Gastroesophageal sphincter (tissue), 4 donors: ENCODE measurements around the gene FAM53B. TPM values are rescaled to one million over a fixed set of nuclear protein-coding genes. Genes with fewer than 3 reads are reported as not detected.
"Not testable (repeated sequence)": the region's sequence is repeated elsewhere in the genome, so short reads cannot be mapped to it uniquely, and the experiment has no call there.

Experiments used
- ATAC-seq: fragments of 150-250 bp; one replicate; pipeline ENCODE4 v1.9.1; 2016; ENCODE audit warnings: mild to moderate bottlenecking, moderate library complexity
- H3K27ac ChIP-seq, 4 donors: fragments of 200-600 bp; sonication (generic) in 3 of 4; 1 replicate in 3 of 4; 2 replicates in 1 of 4; pipeline ENCODE4 v1.5.1; 2016 to 2019
- H3K27me3 ChIP-seq: fragments of 200-600 bp; sonication (generic); one replicate; pipeline ENCODE4 v1.5.1; 2019
- H3K36me3 ChIP-seq, 2 donors: fragments of 200-600 bp; sonication (generic); one replicate each; pipeline ENCODE4 v1.5.1; 2019; ENCODE audit warnings: control low read depth in 1 of 2
- H3K4me1 ChIP-seq, 3 donors: fragments of 200-600 bp; sonication (generic); 1 replicate in 2 of 3; 2 replicates in 1 of 3; pipeline ENCODE4 v1.5.1; 2016 to 2019; ENCODE audit warnings: control low read depth in 2 of 3
- H3K4me3 ChIP-seq, 2 donors: fragments of 200-600 bp; sonication (generic); one replicate each; pipeline ENCODE4 v1.5.1; 2019; ENCODE audit warnings: mild to moderate bottlenecking in 1 of 2, moderate library complexity in 1 of 2
- H3K9me3 ChIP-seq, 3 donors: fragments of 200-600 bp; sonication (generic); one replicate each; pipeline ENCODE4 v1.5.1; 2017 to 2019; ENCODE audit warnings: control low read depth in 2 of 3
- CTCF ChIP-seq, 4 experiments: fragments of 200-600 bp in 2 of 4; fragments of 450-650 bp in 2 of 4; sonication (generic) in 1 of 4; IDR thresholded peaks; one replicate each; pipeline ENCODE4 v1.5.1; 2017 to 2019; ENCODE audit warnings: antibody characterized with exemption in 4 of 4, mild to moderate bottlenecking in 2 of 4, moderate library complexity in 2 of 4
- EP300 ChIP-seq: sonication (generic); formaldehyde crosslinking; IDR thresholded peaks from one replicate; pipeline ENCODE4 v1.6.1; 2017; ENCODE audit warnings: antibody characterized with exemption, mild to moderate bottlenecking
- POLR2A ChIP-seq, 2 donors: fragments of 450-650 bp; IDR thresholded peaks; one replicate each; pipeline ENCODE4 v1.6.1; 2017; ENCODE audit warnings: antibody characterized with exemption in 2 of 2, mild to moderate bottlenecking in 2 of 2, moderate library complexity in 1 of 2
- POLR2AphosphoS5 ChIP-seq: sonication (generic); formaldehyde crosslinking; IDR thresholded peaks from one replicate; pipeline ENCODE4 v1.6.1; 2017; ENCODE audit warnings: antibody characterized with exemption
- WGBS, 2 donors: methylation state at CpG; one replicate each; pipeline ENCODE4 v1.1.5; 2018; ENCODE audit warnings: low coverage in 1 of 2; 5-methylcytosine and 5-hydroxymethylcytosine counted together
- total RNA-seq, 4 donors: library from RNA; depleted of rRNA; stranded (reverse); fragments of >200 nt; gene quantifications; one replicate each; pipeline ENCODE4 v1.1.0, GENCODE V29; 2016

The FAM53B gene
- total RNA-seq, 4 donors from 2014 or later: 24.5 to 33.0 (median 30.2) TPM

DNA sequence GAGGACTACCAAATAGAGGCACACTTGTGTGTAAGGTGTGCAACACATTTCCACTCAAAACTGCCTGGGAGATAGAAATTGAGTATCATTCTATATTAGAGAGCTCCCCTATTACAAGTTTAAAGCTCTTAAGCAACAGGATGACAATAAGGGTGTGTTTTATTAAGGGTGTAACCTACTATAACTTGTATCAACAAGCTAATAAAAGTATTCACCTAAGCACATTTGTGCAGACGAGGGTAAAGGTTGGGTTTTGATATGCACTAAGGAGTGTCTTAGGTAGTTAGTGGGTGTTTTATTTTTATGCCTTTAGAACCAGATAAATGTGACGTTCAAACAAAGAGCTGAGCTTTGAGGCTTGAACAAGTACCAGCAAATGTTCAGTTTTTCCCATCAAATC, 2.8 kb upstream of the FAM53B start:
- Histone ChIP-seq H3K36me3 (peaks cover 0 to 21% of the 10 kb centered on the region in 2 donors), H3K4me1 (peaks cover 8 to 28% (median 17%) of the 10 kb centered on the region in 3 donors), H3K27ac (peak overlapping the region in 1 of 4 donors; percentile 0), H3K9me3 (no peaks in the 10 kb centered on the region), H3K27me3 (no peaks in the 10 kb centered on the region), H3K4me3 (no peak overlapping the region)
- no peak for TF ChIP-seq POLR2AphosphoS5
- TF ChIP-seq CTCF (IDR thresholded peaks at IDR 0.05): no peak
- no peak for TF ChIP-seq POLR2A (IDR thresholded peaks at IDR 0.05)
- no peak for TF ChIP-seq EP300
- 82 to 93% methylated on average over 2 of the region's 2 CpGs for WGBS, 2 donors
- ATAC-seq: no peak

- 89 to 96% methylated on average over 8 of the region's 8 CpGs for WGBS, 2 donors
- H3K9me3 ChIP-seq, ATAC-seq, H3K4me3 ChIP-seq, H3K27ac ChIP-seq, H3K27me3 ChIP-seq: not testable (repeated sequence)
- Histone ChIP-seq H3K36me3 (peaks cover 0 to 21% of the 10 kb centered on the region in 2 donors), H3K4me1 (peaks cover 9 to 33% (median 22%) of the 10 kb centered on the region in 3 donors)
These were observed 2.3 kb upstream of the FAM53B start for GRCh38 chr10:124746447-124746846.

GRCh38 chr10:124745673-124746072, 1.5 kb upstream of the FAM53B start:
- peaks cover 9 to 41% (median 30%) of the 10 kb centered on the region in 3 donors for H3K4me1 ChIP-seq
- no peak overlapping the region for H3K4me3 ChIP-seq
- no peak for TF ChIP-seq POLR2A (IDR thresholded peaks at IDR 0.05)
- TF ChIP-seq CTCF (IDR thresholded peaks at IDR 0.05): peak in 3 of 4 experiments; percentile 56 to 59 (median 56)
- H3K27me3 ChIP-seq: no peaks in the 10 kb centered on the region
- H3K27ac ChIP-seq: peak overlapping the region; percentile 90 to 95 (median 92)
- peaks cover 0 to 13% of the 10 kb centered on the region in 2 donors for H3K36me3 ChIP-seq
- 2 to 8% methylated on average over 3 of the region's 3 CpGs for WGBS, 2 donors
- ATAC-seq: no peak
- no peaks in the 10 kb centered on the region for H3K9me3 ChIP-seq

DNA sequence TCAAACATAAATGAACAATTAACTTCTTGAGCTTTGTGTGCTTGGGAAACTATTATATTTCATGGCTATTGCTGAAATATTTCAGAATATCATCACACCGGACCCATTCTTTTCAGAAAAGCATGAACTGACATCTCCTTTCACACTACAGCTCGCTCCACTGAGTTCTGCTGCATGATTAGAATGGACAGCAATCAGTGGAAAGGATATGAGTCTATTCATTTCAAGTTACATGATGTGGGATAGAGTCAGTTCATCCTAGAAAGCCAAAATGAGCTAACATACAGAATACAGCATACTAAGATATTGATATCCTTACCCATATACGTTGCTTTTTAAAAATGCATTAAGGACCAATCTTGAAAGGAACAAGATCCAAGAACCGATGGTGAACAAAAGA, 1.1 kb upstream of the FAM53B start:
- 51 to 58% methylated on average over 4 of the region's 4 CpGs for WGBS, 2 donors
- H3K4me1 ChIP-seq: peaks cover 9 to 45% (median 34%) of the 10 kb centered on the region in 3 donors
- H3K27ac ChIP-seq: peak overlapping the region; percentile 90 to 95 (median 92)
- peaks cover 0 to 9% of the 10 kb centered on the region in 2 donors for H3K36me3 ChIP-seq
- no peak for ATAC-seq
- no peak overlapping the region for H3K4me3 ChIP-seq
- TF ChIP-seq CTCF (IDR thresholded peaks at IDR 0.05) (no peak), EP300 (no peak), POLR2AphosphoS5 (no peak), POLR2A (IDR thresholded peaks at IDR 0.05) (no peak)
- no peaks in the 10 kb centered on the region for H3K9me3 ChIP-seq
- H3K27me3 ChIP-seq: no peaks in the 10 kb centered on the region

- H3K36me3 ChIP-seq: peaks cover 0 to 4% of the 10 kb centered on the region in 2 donors
- peaks cover 18 to 63% (median 50%) of the 10 kb centered on the region in 3 donors for H3K4me1 ChIP-seq
- peak overlapping the region; percentile 49 to 74 for H3K4me3 ChIP-seq
- peak overlapping the region; percentile 16 to 93 (median 91) for H3K27ac ChIP-seq
- no peaks in the 10 kb centered on the region for H3K9me3 ChIP-seq
- no peaks in the 10 kb centered on the region for H3K27me3 ChIP-seq
- 0% methylated on average over 16 to 19 of the region's 101 CpGs for WGBS, 2 donors
- TF ChIP-seq CTCF (IDR thresholded peaks at IDR 0.05): peak in 1 of 4 experiments; percentile 33
- TF ChIP-seq POLR2AphosphoS5: no peak
- TF ChIP-seq EP300: no peak
- ATAC-seq: no peak
These were observed 732 bp downstream of the FAM53B start for GRCh38 chr10:124743191-124744101.
